ENCODE results near the gene MRGPRF.

MRGPRF gene

GRCh38 chr11:69018924-69019323 is 5.9 kb upstream of the MRGPRF start:
- H3K79me2 ChIP-seq (ENCODE audit: low read length) = no peaks in the 10 kb centered on the region
- H3K9ac ChIP-seq (ENCODE audit: low read length) = no peak overlapping the region
- H3K9me2 ChIP-seq (replicated peaks; ENCODE audit: insufficient read depth, low read length) = no peaks in the 10 kb centered on the region
- H3K4me1 ChIP-seq (ENCODE audit: low read length) = no peaks in the 10 kb centered on the region
- H3K27ac ChIP-seq (ENCODE audit: low read length) = no peak overlapping the region
- no peak overlapping the region for H3K4me3 ChIP-seq (ENCODE audit: low read length)
- no peaks in the 10 kb centered on the region for H3K9me3 ChIP-seq (replicated peaks; ENCODE audit: insufficient read depth, low read length)
- DNase-seq = no peak
- H3K27me3 ChIP-seq (replicated peaks; ENCODE audit: insufficient read depth, low read length) = peaks cover 60% of the 10 kb centered on the region
- H3K36me3 ChIP-seq (replicated peaks; ENCODE audit: insufficient read depth, low read length) = no peaks in the 10 kb centered on the region
- no peak overlapping the region for H3K4me2 ChIP-seq (ENCODE audit: low read depth, low read length)
- no peaks in the 10 kb centered on the region for H3F3A ChIP-seq (ENCODE audit: insufficient read depth, low read length)
- H4K20me1 ChIP-seq (ENCODE audit: insufficient read depth, low read length) = no peaks in the 10 kb centered on the region
- no peak overlapping the region for H2AFZ ChIP-seq (ENCODE audit: low read length)
- TF ChIP-seq CTCF (IDR thresholded peaks at IDR 0.05; ENCODE audit: low read length) = no peak
- TF ChIP-seq EZH2phosphoT487 (IDR thresholded peaks at IDR 0.05; ENCODE audit: low read length) = no peak
- no peak for TF ChIP-seq EZH2 (optimal IDR thresholded peaks at IDR 0.05; ENCODE audit: low read depth, low read length)

- Histone ChIP-seq H3K36me3 (replicated peaks; ENCODE audit: insufficient read depth, low read length) (no peaks in the 10 kb centered on the region), H3K4me2 (ENCODE audit: low read depth, low read length) (no peak overlapping the region), H3K27me3 (replicated peaks; ENCODE audit: insufficient read depth, low read length) (peaks cover 70% of the 10 kb centered on the region), H3K4me3 (ENCODE audit: low read length) (no peak overlapping the region), H3K79me2 (ENCODE audit: low read length) (no peaks in the 10 kb centered on the region), H4K20me1 (ENCODE audit: insufficient read depth, low read length) (no peaks in the 10 kb centered on the region), H3K4me1 (ENCODE audit: low read length) (no peaks in the 10 kb centered on the region), H3K9me3 (replicated peaks; ENCODE audit: insufficient read depth, low read length) (no peaks in the 10 kb centered on the region), H2AFZ (ENCODE audit: low read length) (no peak overlapping the region), H3K9me2 (replicated peaks; ENCODE audit: insufficient read depth, low read length) (no peaks in the 10 kb centered on the region), H3K9ac (ENCODE audit: low read length) (no peak overlapping the region), H3K27ac (ENCODE audit: low read length) (no peak overlapping the region), H3F3A (ENCODE audit: insufficient read depth, low read length) (no peaks in the 10 kb centered on the region)
- no peak for TF ChIP-seq EZH2 (optimal IDR thresholded peaks at IDR 0.05; ENCODE audit: low read depth, low read length)
- TF ChIP-seq EZH2phosphoT487 (IDR thresholded peaks at IDR 0.05; ENCODE audit: low read length) = no peak
- no peak for TF ChIP-seq CTCF (IDR thresholded peaks at IDR 0.05; ENCODE audit: low read length)
- no peak for DNase-seq
Observed at GRCh38 chr11:69017951-69018350, 4.9 kb upstream of the MRGPRF start.

GRCh38 chr11:69014898-69015549 is 2.0 kb upstream of the MRGPRF start:
- TF ChIP-seq EZH2 (optimal IDR thresholded peaks at IDR 0.05; ENCODE audit: low read depth, low read length) = no peak
- no peak for TF ChIP-seq CTCF (IDR thresholded peaks at IDR 0.05; ENCODE audit: low read length)
- TF ChIP-seq EZH2phosphoT487 (IDR thresholded peaks at IDR 0.05; ENCODE audit: low read length) = no peak
- Histone ChIP-seq H2AFZ (ENCODE audit: low read length) (no peak overlapping the region), H3K9me3 (replicated peaks; ENCODE audit: insufficient read depth, low read length) (no peaks in the 10 kb centered on the region), H3K27me3 (replicated peaks; ENCODE audit: insufficient read depth, low read length) (peaks cover 87% of the 10 kb centered on the region), H3K9ac (ENCODE audit: low read length) (no peak overlapping the region), H3K4me1 (ENCODE audit: low read length) (no peaks in the 10 kb centered on the region), H4K20me1 (ENCODE audit: insufficient read depth, low read length) (no peaks in the 10 kb centered on the region), H3K36me3 (replicated peaks; ENCODE audit: insufficient read depth, low read length) (no peaks in the 10 kb centered on the region), H3K79me2 (ENCODE audit: low read length) (no peaks in the 10 kb centered on the region), H3K4me2 (ENCODE audit: low read depth, low read length) (no peak overlapping the region), H3K4me3 (ENCODE audit: low read length) (no peak overlapping the region), H3F3A (ENCODE audit: insufficient read depth, low read length) (no peaks in the 10 kb centered on the region), H3K27ac (ENCODE audit: low read length) (no peak overlapping the region), H3K9me2 (replicated peaks; ENCODE audit: insufficient read depth, low read length) (no peaks in the 10 kb centered on the region)
- no peak for DNase-seq

Measured in MM.1S (cell line).